Activated CD4-positive, alpha-beta T cell treated with anti-CD3 and anti-CD28 coated beads for 36 hours (primary cell): ENCODE data around the gene STAG1. TPM values are rescaled to one million over a fixed set of nuclear protein-coding genes. Genes with fewer than 3 reads are reported as not detected.
"Not testable (repeated sequence)": the region's sequence is repeated elsewhere in the genome, so short reads cannot be mapped to it uniquely, and the experiment has no call there.

ENCODE experiments used
- ATAC-seq: fragments of 200-7000 bp; cut with Tn5 transposase; one replicate; pipeline ENCODE4 v1.10.0; 2021; ENCODE audit warnings: mild to moderate bottlenecking, moderate library complexity
- CTCF ChIA-PET: fragments of 350-600 bp; sonication (Branson Sonifier 250); formaldehyde crosslinking; loops from one replicate; lab custom pipeline; 2021; ENCODE audit warnings: antibody characterized with exemption; lab: Charles Lee
- POLR2A ChIA-PET: fragments of 350-600 bp; sonication (Branson Sonifier 250); formaldehyde crosslinking; loops from one replicate; lab custom pipeline; 2021; ENCODE audit warnings: antibody characterized with exemption, inconsistent platforms; lab: Charles Lee
- DNase-seq: peaks from one replicate; pipeline ENCODE4 v3.0.0-alpha.2; 2020
- H3K27ac Mint-ChIP-seq: one replicate; pipeline ENCODE4 v1.8.0; 2021; ENCODE audit warnings: mixed read lengths
- H3K27me3 Mint-ChIP-seq: one replicate; pipeline ENCODE4 v1.8.0; 2021; ENCODE audit warnings: mixed read lengths
- H3K36me3 Mint-ChIP-seq: one replicate; pipeline ENCODE4 v1.8.0; 2021; ENCODE audit warnings: low read depth, mixed read lengths
- H3K4me1 Mint-ChIP-seq: one replicate; pipeline ENCODE4 v1.8.0; 2021; ENCODE audit warnings: mixed read lengths
- H3K4me3 Mint-ChIP-seq: one replicate; pipeline ENCODE4 v1.8.0; 2021; ENCODE audit warnings: mild to moderate bottlenecking, moderate library complexity, mixed read lengths
- H3K9me3 Mint-ChIP-seq: one replicate; pipeline ENCODE4 v1.8.0; 2021; ENCODE audit warnings: low read depth, mixed read lengths
- intact Hi-C, 2 experiments: fragments of 100-400 bp; cut with DNase I in 1 of 2; cut with micrococcal nuclease in 1 of 2; formaldehyde crosslinking; loops; one replicate each; pipeline versions ENCODE4 v1.14.2 to v1.15.1; 2022 to 2024; cut with DNase I, micrococcal nuclease
- total RNA-seq, 2 experiments: library from RNA; stranded (reverse); gene quantifications; one replicate each; pipeline ENCODE4 v1.2.3, GENCODE V29; 2021

Gene STAG1
- total RNA-seq, 2 experiments from 2014 or later: 27.1 to 36.0 TPM

- H3K4me1 Mint-ChIP-seq: peaks cover 21% of the 10 kb centered on the region
- DNase-seq (no peak), ATAC-seq (no peak)
- peaks cover 46% of the 10 kb centered on the region for H3K36me3 Mint-ChIP-seq
- H3K9me3 Mint-ChIP-seq: peaks cover 6% of the 10 kb centered on the region
- CTCF ChIA-PET: no interaction called here
- no peak overlapping the region for H3K27ac Mint-ChIP-seq
- no peaks in the 10 kb centered on the region for H3K27me3 Mint-ChIP-seq
- intact Hi-C loops: no loop called here
- H3K4me3 Mint-ChIP-seq: no peak overlapping the region
- POLR2A ChIA-PET: no interaction called here
Observed at GRCh38 chr3:136626493-136626892, 125.7 kb downstream of the STAG1 start.

GRCh38 chr3:136624894-136625815, 127.0 kb downstream of the STAG1 start:
- DNase-seq (no peak), ATAC-seq (no peak)
- ChIA-PET CTCF (no interaction called here), POLR2A (no interaction called here)
- no peak overlapping the region for H3K27ac Mint-ChIP-seq
- H3K4me1 Mint-ChIP-seq: peaks cover 17% of the 10 kb centered on the region
- peaks cover 6% of the 10 kb centered on the region for H3K9me3 Mint-ChIP-seq
- H3K27me3 Mint-ChIP-seq: no peaks in the 10 kb centered on the region
- H3K4me3 Mint-ChIP-seq: no peak overlapping the region
- peaks cover 42% of the 10 kb centered on the region for H3K36me3 Mint-ChIP-seq
- intact Hi-C loops: no loop called here

- no peak overlapping the region for H3K27ac Mint-ChIP-seq
- H3K36me3 Mint-ChIP-seq: peaks cover 36% of the 10 kb centered on the region
- no peak overlapping the region for H3K4me3 Mint-ChIP-seq
- intact Hi-C loops: no loop called here
- peaks cover 6% of the 10 kb centered on the region for H3K9me3 Mint-ChIP-seq
- CTCF ChIA-PET: no interaction called here
- POLR2A ChIA-PET: no interaction called here
- no peaks in the 10 kb centered on the region for H3K27me3 Mint-ChIP-seq
- ATAC-seq (no peak), DNase-seq (no peak)
- peaks cover 17% of the 10 kb centered on the region for H3K4me1 Mint-ChIP-seq
Observed at GRCh38 chr3:136624371-136624770, 127.8 kb downstream of the STAG1 start.

- peaks cover 17% of the 10 kb centered on the region for H3K4me1 Mint-ChIP-seq
- ChIA-PET CTCF (no interaction called here), POLR2A (no interaction called here)
- ATAC-seq (no peak), DNase-seq (no peak)
- intact Hi-C loops: no loop called here
- H3K27me3 Mint-ChIP-seq: no peaks in the 10 kb centered on the region
- no peak overlapping the region for H3K4me3 Mint-ChIP-seq
- no peak overlapping the region for H3K27ac Mint-ChIP-seq
- peaks cover 24% of the 10 kb centered on the region for H3K36me3 Mint-ChIP-seq
- no peaks in the 10 kb centered on the region for H3K9me3 Mint-ChIP-seq
Observed at GRCh38 chr3:136621628-136622027, 130.6 kb downstream of the STAG1 start.

GRCh38 chr3:136620436-136620835, 131.7 kb downstream of the STAG1 start:
- peaks cover 16% of the 10 kb centered on the region for H3K4me1 Mint-ChIP-seq
- H3K9me3 Mint-ChIP-seq: no peaks in the 10 kb centered on the region
- ATAC-seq (no peak), DNase-seq (no peak)
- intact Hi-C loops: no loop called here
- H3K27ac Mint-ChIP-seq: no peak overlapping the region
- POLR2A ChIA-PET: no interaction called here
- CTCF ChIA-PET: interaction anchor here (0.6 to 0.7 kb wide), 2 partner anchors 11 to 39 kb away, joined by 3 read pairs; no protein-coding TSS in a partner anchor
- H3K36me3 Mint-ChIP-seq: peaks cover 23% of the 10 kb centered on the region
- H3K27me3 Mint-ChIP-seq: no peaks in the 10 kb centered on the region
- H3K4me3 Mint-ChIP-seq: no peak overlapping the region

- H3K4me1 Mint-ChIP-seq, ATAC-seq, POLR2A ChIA-PET, H3K9me3 Mint-ChIP-seq, intact Hi-C loops, H3K27me3 Mint-ChIP-seq, DNase-seq, H3K4me3 Mint-ChIP-seq, CTCF ChIA-PET: not testable (repeated sequence)
- peak overlapping the region; percentile 51 for H3K27ac Mint-ChIP-seq
- peaks cover 19% of the 10 kb centered on the region for H3K36me3 Mint-ChIP-seq
Observed at GRCh38 chr3:136617969-136618525, 134.1 kb downstream of the STAG1 start.

GRCh38 chr3:136617198-136617597, 135.0 kb downstream of the STAG1 start:
- CTCF ChIA-PET: no interaction called here
- intact Hi-C loops: no loop called here
- POLR2A ChIA-PET: no interaction called here
- peaks cover 18% of the 10 kb centered on the region for H3K36me3 Mint-ChIP-seq
- DNase-seq: no peak
- H3K4me3 Mint-ChIP-seq: no peak overlapping the region
- no peak overlapping the region for H3K27ac Mint-ChIP-seq
- H3K4me1 Mint-ChIP-seq: peaks cover 7% of the 10 kb centered on the region
- ATAC-seq: no peak
- no peaks in the 10 kb centered on the region for H3K27me3 Mint-ChIP-seq
- no peaks in the 10 kb centered on the region for H3K9me3 Mint-ChIP-seq

- Mint-ChIP-seq H3K27ac (no peak overlapping the region), H3K36me3 (peaks cover 11% of the 10 kb centered on the region), H3K4me1 (no peaks in the 10 kb centered on the region), H3K27me3 (no peaks in the 10 kb centered on the region), H3K9me3 (no peaks in the 10 kb centered on the region), H3K4me3 (no peak overlapping the region)
- DNase-seq (no peak), ATAC-seq (no peak)
- CTCF ChIA-PET: no interaction called here
- intact Hi-C loops: no loop called here
- POLR2A ChIA-PET: no interaction called here
Observed at GRCh38 chr3:136612512-136612911, 139.7 kb downstream of the STAG1 start.

GRCh38 chr3:136606990-136607389, 145.2 kb downstream of the STAG1 start:
- ATAC-seq: no peak
- intact Hi-C loops: no loop called here
- ChIA-PET POLR2A (no interaction called here), CTCF (no interaction called here)
- H3K4me1 Mint-ChIP-seq: peaks cover 4% of the 10 kb centered on the region
- no peak overlapping the region for H3K4me3 Mint-ChIP-seq
- peaks cover 17% of the 10 kb centered on the region for H3K36me3 Mint-ChIP-seq
- H3K9me3 Mint-ChIP-seq: no peaks in the 10 kb centered on the region
- H3K27ac Mint-ChIP-seq: no peak overlapping the region
- DNase-seq: no peak
- H3K27me3 Mint-ChIP-seq: no peaks in the 10 kb centered on the region

- H3K27ac Mint-ChIP-seq, H3K9me3 Mint-ChIP-seq, intact Hi-C loops, H3K4me3 Mint-ChIP-seq, ATAC-seq, H3K4me1 Mint-ChIP-seq, H3K27me3 Mint-ChIP-seq: not testable (repeated sequence)
- peak; percentile 8 for DNase-seq
- peaks cover 20% of the 10 kb centered on the region for H3K36me3 Mint-ChIP-seq
- ChIA-PET POLR2A (interaction anchor here (0.6 kb wide), 1 partner anchor 562 kb away, joined by 3 read pairs; no protein-coding TSS in a partner anchor), CTCF (interaction anchor here (0.5 kb wide), 1 partner anchor 114 kb away, joined by 4 read pairs; no protein-coding TSS in a partner anchor)
Observed at GRCh38 chr3:136606216-136606615, 146.0 kb downstream of the STAG1 start.

GRCh38 chr3:136604961-136605360, 147.2 kb downstream of the STAG1 start:
- Mint-ChIP-seq H3K36me3 (peaks cover 24% of the 10 kb centered on the region), H3K4me3 (no peak overlapping the region), H3K27ac (no peak overlapping the region), H3K4me1 (peaks cover 4% of the 10 kb centered on the region), H3K9me3 (no peaks in the 10 kb centered on the region), H3K27me3 (no peaks in the 10 kb centered on the region)
- DNase-seq: no peak
- ChIA-PET CTCF (interaction anchor here (1.3 kb wide), 1 partner anchor 147 kb away, joined by 4 read pairs; the partner anchor contains the start of gene STAG1), POLR2A (no interaction called here)
- no peak for ATAC-seq
- intact Hi-C loops: no loop called here

- ATAC-seq (no peak), DNase-seq (no peak)
- ChIA-PET CTCF (interaction anchor here (0.7 to 1.0 kb wide), 2 partner anchors 70 to 411 kb away, joined by 3 read pairs; no protein-coding TSS in a partner anchor), POLR2A (no interaction called here)
- no peak overlapping the region for H3K4me3 Mint-ChIP-seq
- peaks cover 26% of the 10 kb centered on the region for H3K36me3 Mint-ChIP-seq
- no peaks in the 10 kb centered on the region for H3K9me3 Mint-ChIP-seq
- peaks cover 10% of the 10 kb centered on the region for H3K4me1 Mint-ChIP-seq
- no peak overlapping the region for H3K27ac Mint-ChIP-seq
- no peaks in the 10 kb centered on the region for H3K27me3 Mint-ChIP-seq
- intact Hi-C loops: no loop called here
Observed at GRCh38 chr3:136602818-136603217, 149.4 kb downstream of the STAG1 start.
